PC-9 (cell line): ENCODE data around the gene POU6F2. TPM values are rescaled to one million over a fixed set of nuclear protein-coding genes. Genes with fewer than 3 reads are reported as not detected.

ENCODE experiments used
- BruUV-seq: library from RNA; stranded (reverse); fragments of 400-500 nt; replicated peaks from 2 replicates; lab custom pipeline; 2021; lab: Mats Ljungman, UMichigan
- CTCF ChIA-PET: fragments of 300-600 bp; sonication (Branson Sonifier 250); formaldehyde crosslinking; loops from one replicate; lab custom pipeline; 2022; ENCODE audit warnings: antibody characterized with exemption; lab: Charles Lee
- POLR2A ChIA-PET: fragments of 300-600 bp; sonication (Branson Sonifier 250); formaldehyde crosslinking; loops from one replicate; lab custom pipeline; 2022; ENCODE audit warnings: antibody characterized with exemption; ENCODE audit not compliant: unreplicated experiment; lab: Charles Lee
- DNase-seq, 2 experiments: peaks; one replicate each; pipeline versions ENCODE4 v3.0.0 to v3.0.0-alpha.2; 2015 to 2022; ENCODE audit warnings: mixed read lengths in 1 of 2
- H2AFZ ChIP-seq: fragments of 200-600 bp; sonication (generic); 2 replicates; pipeline ENCODE4 v1.8.1; 2017; ENCODE audit warnings: antibody characterized with exemption
- H3F3A ChIP-seq: fragments of 200-600 bp; sonication (generic); 2 replicates; pipeline ENCODE4 v1.8.1; 2017; ENCODE audit warnings: antibody characterized with exemption, mild to moderate bottlenecking, low read depth; ENCODE audit not compliant: insufficient read depth
- H3K27ac ChIP-seq: fragments of 200-600 bp; sonication (generic); 2 replicates; pipeline ENCODE4 v1.6.1; 2016; ENCODE audit warnings: mixed run types
- H3K27me3 ChIP-seq: fragments of 200-600 bp; sonication (generic); 2 replicates; pipeline ENCODE4 v1.6.1; 2016; ENCODE audit warnings: low read depth, mixed run types; ENCODE audit not compliant: insufficient read depth
- H3K36me3 ChIP-seq: fragments of 200-600 bp; sonication (generic); 2 replicates; pipeline ENCODE4 v1.6.1; 2016; ENCODE audit warnings: low read depth, mixed run types
- H3K4me1 ChIP-seq: fragments of 200-600 bp; sonication (generic); replicated peaks from 2 replicates; pipeline ENCODE4 v1.6.1; 2016; ENCODE audit warnings: mixed run types; ENCODE audit not compliant: insufficient read depth
- H3K4me2 ChIP-seq: fragments of 200-600 bp; sonication (generic); 2 replicates; pipeline ENCODE4 v1.6.1; 2017; ENCODE audit warnings: mixed run types
- H3K4me3 ChIP-seq: fragments of 200-600 bp; sonication (generic); 2 replicates; pipeline ENCODE4 v1.6.1; 2016; ENCODE audit warnings: mixed run types
- H3K79me2 ChIP-seq: fragments of 200-600 bp; sonication (generic); 2 replicates; pipeline ENCODE4 v1.6.1; 2017; ENCODE audit warnings: low read depth, mixed run types
- H3K9me2 ChIP-seq: fragments of 200-600 bp; sonication (generic); 2 replicates; pipeline ENCODE4 v1.8.1; 2017; ENCODE audit warnings: mild to moderate bottlenecking; ENCODE audit not compliant: insufficient read depth
- H3K9me3 ChIP-seq: fragments of 200-600 bp; sonication (generic); 2 replicates; pipeline ENCODE4 v1.8.1; 2016; ENCODE audit warnings: low read depth; ENCODE audit not compliant: insufficient read depth
- H4K20me1 ChIP-seq: fragments of 200-600 bp; sonication (generic); 2 replicates; pipeline ENCODE4 v1.8.1; 2017; ENCODE audit not compliant: insufficient read depth
- EZH2 ChIP-seq: fragments of 200-600 bp; sonication (generic); IDR thresholded peaks from 2 replicates; pipeline ENCODE4 v1.8.0; 2017; ENCODE audit warnings: antibody characterized with exemption, low read depth
- intact Hi-C: fragments of 100-400 bp; cut with micrococcal nuclease; formaldehyde crosslinking; loops from one replicate; pipeline ENCODE4 v1.10.0; 2022; ENCODE audit not compliant: unreplicated experiment
- total RNA-seq: library from RNA; stranded (reverse); gene quantifications from 2 replicates; pipeline ENCODE4 v1.2.3, GENCODE V29; 2021
- TF ChIP-seq, protein P1 (sequence below): fragments of 200-600 bp; sonication (generic); conservative IDR thresholded peaks from 2 replicates; pipeline ENCODE4 v1.6.1; 2017; ENCODE audit warnings: mixed run types, antibody characterized with exemption, mild to moderate bottlenecking, moderate library complexity

The POU6F2 gene
- total RNA-seq, 1 experiment from 2014 or later: not detected

DNA sequence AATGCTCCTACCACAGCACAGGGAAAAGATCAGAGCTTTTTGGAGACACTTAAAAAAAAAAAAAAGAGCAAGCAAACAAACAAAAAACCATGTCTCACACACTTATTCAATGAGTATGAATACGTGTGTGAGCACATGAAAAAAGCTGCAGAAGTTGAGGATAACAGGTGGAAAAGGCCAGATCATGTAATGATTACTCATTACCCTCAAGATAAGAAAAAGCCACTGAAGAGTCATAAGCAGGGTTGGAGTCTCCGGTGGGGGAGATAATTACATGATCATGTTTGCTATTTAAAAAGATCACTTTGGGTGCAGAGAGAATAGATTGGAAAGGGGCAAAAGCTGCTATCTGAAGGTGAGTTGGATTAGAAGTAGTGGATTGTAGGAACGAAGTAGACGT, 77.0 kb downstream of the POU6F2 start:
- CTCF ChIA-PET: no interaction called here
- Histone ChIP-seq H3K79me2 (no peaks in the 10 kb centered on the region), H3K27ac (no peak overlapping the region), H4K20me1 (no peaks in the 10 kb centered on the region), H3K4me1 (no peaks in the 10 kb centered on the region), H3K27me3 (peaks cover 16% of the 10 kb centered on the region; the same call in 1 of the 2 replicates), H3F3A (no peaks in the 10 kb centered on the region), H3K9me2 (no peaks in the 10 kb centered on the region), H2AFZ (no peak overlapping the region), H3K36me3 (no peaks in the 10 kb centered on the region), H3K9me3 (no peaks in the 10 kb centered on the region), H3K4me3 (no peak overlapping the region), H3K4me2 (no peak overlapping the region)
- TF ChIP-seq EZH2: no peak
- TF ChIP-seq, protein P1, sequence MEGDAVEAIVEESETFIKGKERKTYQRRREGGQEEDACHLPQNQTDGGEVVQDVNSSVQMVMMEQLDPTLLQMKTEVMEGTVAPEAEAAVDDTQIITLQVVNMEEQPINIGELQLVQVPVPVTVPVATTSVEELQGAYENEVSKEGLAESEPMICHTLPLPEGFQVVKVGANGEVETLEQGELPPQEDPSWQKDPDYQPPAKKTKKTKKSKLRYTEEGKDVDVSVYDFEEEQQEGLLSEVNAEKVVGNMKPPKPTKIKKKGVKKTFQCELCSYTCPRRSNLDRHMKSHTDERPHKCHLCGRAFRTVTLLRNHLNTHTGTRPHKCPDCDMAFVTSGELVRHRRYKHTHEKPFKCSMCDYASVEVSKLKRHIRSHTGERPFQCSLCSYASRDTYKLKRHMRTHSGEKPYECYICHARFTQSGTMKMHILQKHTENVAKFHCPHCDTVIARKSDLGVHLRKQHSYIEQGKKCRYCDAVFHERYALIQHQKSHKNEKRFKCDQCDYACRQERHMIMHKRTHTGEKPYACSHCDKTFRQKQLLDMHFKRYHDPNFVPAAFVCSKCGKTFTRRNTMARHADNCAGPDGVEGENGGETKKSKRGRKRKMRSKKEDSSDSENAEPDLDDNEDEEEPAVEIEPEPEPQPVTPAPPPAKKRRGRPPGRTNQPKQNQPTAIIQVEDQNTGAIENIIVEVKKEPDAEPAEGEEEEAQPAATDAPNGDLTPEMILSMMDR: no peak
- DNase-seq: peak in 1 of 2 experiments; percentile 27
- intact Hi-C loops: no loop called here
- no TSS peak for BruUV-seq
- POLR2A ChIA-PET: no interaction called here

DNA sequence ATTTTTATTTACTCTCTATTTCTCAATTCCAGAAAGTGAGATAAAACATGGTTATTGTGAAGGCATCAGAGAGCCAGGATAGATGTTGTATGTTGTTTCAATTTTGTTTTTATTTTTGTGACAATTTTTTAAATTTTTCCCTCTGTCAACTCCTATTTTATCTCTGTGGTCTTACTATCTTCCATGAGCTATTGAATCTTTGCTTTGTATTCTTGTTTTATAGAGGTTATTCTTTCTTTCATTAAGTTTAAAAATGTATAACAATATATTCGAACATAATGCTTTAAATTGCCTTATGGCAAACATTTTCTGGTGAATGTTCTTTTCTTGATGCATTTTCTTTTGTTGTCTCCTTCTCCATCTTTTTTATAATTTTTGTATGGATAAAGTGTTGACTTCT, 78.4 kb downstream of the POU6F2 start:
- no peak overlapping the region for H3K4me2 ChIP-seq
- no peaks in the 10 kb centered on the region for H3K79me2 ChIP-seq
- H3K4me1 ChIP-seq: no peaks in the 10 kb centered on the region
- no peaks in the 10 kb centered on the region for H3K9me2 ChIP-seq
- peaks cover 25% of the 10 kb centered on the region; the same call in 1 of the 2 replicates for H3K27me3 ChIP-seq
- no peak overlapping the region for H3K27ac ChIP-seq
- H2AFZ ChIP-seq: no peak overlapping the region
- no peak for TF ChIP-seq EZH2
- TF ChIP-seq, protein P1: no peak
- BruUV-seq: no TSS peak
- H3K9me3 ChIP-seq: no peaks in the 10 kb centered on the region
- POLR2A ChIA-PET: no interaction called here
- intact Hi-C loops: no loop called here
- CTCF ChIA-PET: no interaction called here
- no peaks in the 10 kb centered on the region for H3F3A ChIP-seq
- DNase-seq: peak in 1 of 2 experiments; percentile 31
- H3K36me3 ChIP-seq: no peaks in the 10 kb centered on the region
- no peak overlapping the region for H3K4me3 ChIP-seq
- H4K20me1 ChIP-seq: no peaks in the 10 kb centered on the region

DNA sequence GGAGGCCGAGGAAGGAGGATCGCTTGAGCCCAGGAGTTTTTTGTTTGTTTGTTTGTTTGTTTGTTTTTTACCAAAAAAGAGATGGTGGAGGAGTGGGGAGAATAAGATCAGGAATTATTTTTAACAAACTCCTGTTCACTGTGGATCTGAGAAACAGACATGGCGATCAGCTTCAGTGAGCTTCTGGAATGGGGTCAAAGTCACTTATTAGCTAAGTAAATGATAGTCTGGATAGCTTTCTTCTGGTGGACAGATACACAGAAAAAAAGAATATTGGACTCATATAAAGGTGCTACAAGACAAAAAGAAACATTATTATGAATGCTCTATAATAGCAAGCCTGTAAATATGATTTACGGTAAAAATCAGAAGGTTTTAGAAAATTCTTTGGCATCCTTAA, 85.1 kb downstream of the POU6F2 start:
- no peaks in the 10 kb centered on the region; the same call in none of the 2 replicates for H3K9me2 ChIP-seq
- H3K4me2 ChIP-seq: no peak overlapping the region
- H3K79me2 ChIP-seq: no peaks in the 10 kb centered on the region
- no peaks in the 10 kb centered on the region for H3K36me3 ChIP-seq
- no peaks in the 10 kb centered on the region for H3K4me1 ChIP-seq
- no peaks in the 10 kb centered on the region; the same call in 1 of the 2 replicates for H3F3A ChIP-seq
- no peak overlapping the region for H2AFZ ChIP-seq
- H3K9me3 ChIP-seq: no peaks in the 10 kb centered on the region
- ChIA-PET CTCF (no interaction called here), POLR2A (no interaction called here)
- no peak overlapping the region for H3K27ac ChIP-seq
- no peaks in the 10 kb centered on the region for H4K20me1 ChIP-seq
- H3K27me3 ChIP-seq: peaks cover 34% of the 10 kb centered on the region; the same call in 1 of the 2 replicates
- TF ChIP-seq, protein P1: no peak
- no peak for TF ChIP-seq EZH2
- intact Hi-C loops: no loop called here
- DNase-seq: peak in 1 of 2 experiments; percentile 16
- BruUV-seq: no TSS peak
- no peak overlapping the region for H3K4me3 ChIP-seq
